ENCODE data around the gene EPSTI1.

The EPSTI1 gene

GRCh38 chr13:42970824-42971690 is 21.0 kb downstream of the EPSTI1 start:
- peak; percentile 8 for DNase-seq

- peak; percentile 21 for DNase-seq
Measured at GRCh38 chr13:42969565-42970172, 22.4 kb downstream of the EPSTI1 start.

GRCh38 chr13:42968906-42969305 is 23.1 kb downstream of the EPSTI1 start:
- no peak for DNase-seq

- DNase-seq: no peak
Measured at GRCh38 chr13:42967660-42968059, 24.4 kb downstream of the EPSTI1 start.

- no peak for DNase-seq
Measured at GRCh38 chr13:42965281-42965680, 26.8 kb downstream of the EPSTI1 start.

- DNase-seq: no peak
Measured at GRCh38 chr13:42964761-42965161, 27.3 kb downstream of the EPSTI1 start.

- no peak for DNase-seq
Measured at GRCh38 chr13:42959615-42960014, 32.4 kb downstream of the EPSTI1 start.

GRCh38 chr13:42957881-42958280 is 34.2 kb downstream of the EPSTI1 start:
- no peak for DNase-seq

- DNase-seq: peak; percentile 24
Measured at GRCh38 chr13:42950181-42950580, 41.9 kb downstream of the EPSTI1 start.

- no peak for DNase-seq
Measured at GRCh38 chr13:42947925-42948324, 44.1 kb downstream of the EPSTI1 start.

GRCh38 chr13:42946927-42947326 is 45.1 kb downstream of the EPSTI1 start:
- no peak for DNase-seq

GRCh38 chr13:42929886-42930535 is 62.0 kb downstream of the EPSTI1 start:
- no peak for DNase-seq

GRCh38 chr13:42926555-42926954 is 65.5 kb downstream of the EPSTI1 start:
- no peak for DNase-seq

GRCh38 chr13:42926043-42926442 is 66.0 kb downstream of the EPSTI1 start:
- no peak for DNase-seq

- no peak for DNase-seq
Measured at GRCh38 chr13:42925626-42926025, 66.4 kb downstream of the EPSTI1 start.

- peak; percentile 79 for DNase-seq
Measured at GRCh38 chr13:42924344-42924743, 67.7 kb downstream of the EPSTI1 start.

- DNase-seq: no peak
Measured at GRCh38 chr13:42907745-42908144, 84.3 kb downstream of the EPSTI1 start.

- DNase-seq: no peak
Measured at GRCh38 chr13:42906257-42906656, 85.8 kb downstream of the EPSTI1 start.

- DNase-seq: no peak
Measured at GRCh38 chr13:42905579-42905978, 86.5 kb downstream of the EPSTI1 start.

GRCh38 chr13:42899266-42899665 is 92.8 kb downstream of the EPSTI1 start:
- DNase-seq: no peak

- no peak for DNase-seq
Measured at GRCh38 chr13:42895776-42896175, 96.3 kb downstream of the EPSTI1 start.

GRCh38 chr13:42894765-42895243 is 97.2 kb downstream of the EPSTI1 start:
- DNase-seq: peak; percentile 84

GRCh38 chr13:42893214-42893671 is 98.8 kb downstream of the EPSTI1 start:
- peak; percentile 3 for DNase-seq

- DNase-seq: no peak
Measured at GRCh38 chr13:42892760-42893159, 99.3 kb downstream of the EPSTI1 start.
